Measurements from ENCODE around the gene RESF1. TPM values are rescaled to one million over a fixed set of nuclear protein-coding genes. Genes with fewer than 3 reads are reported as not detected.

RESF1 gene
- total and polyA plus RNA-seq, 2 of the 13 experiments (the other 11 are each of a cell fraction or from before 2014, with no cell fraction given) = 7.9 to 16.8 TPM

DNA sequence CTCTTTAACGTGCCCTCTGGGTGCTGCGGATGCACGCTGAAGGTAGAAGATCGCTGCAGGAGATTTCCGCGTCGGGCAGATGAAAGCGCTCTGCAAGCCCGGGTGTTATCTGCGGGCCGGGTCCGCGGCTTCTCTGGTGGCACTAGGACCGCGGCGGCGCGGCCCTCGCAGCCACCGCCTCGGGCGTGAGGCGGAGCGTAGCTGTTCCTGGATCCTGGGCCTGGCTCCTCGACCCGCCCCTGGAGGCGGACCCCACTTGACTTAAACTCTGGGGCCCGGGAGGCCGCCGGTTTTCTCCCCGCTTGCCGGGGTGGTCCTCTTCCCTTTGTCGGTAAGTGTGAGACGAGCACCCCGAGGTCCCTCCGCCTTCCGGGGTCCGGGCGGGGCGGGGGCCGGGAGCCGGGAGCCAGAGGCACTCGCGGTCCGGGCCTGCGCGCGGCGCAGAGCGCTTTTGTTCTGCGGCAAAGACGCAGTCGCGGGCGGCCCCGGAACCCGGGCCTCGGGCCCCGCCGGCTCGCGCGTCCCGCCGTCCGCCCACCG lies at the start of gene RESF1 (continued):
- TF ChIP-seq, protein P1, sequence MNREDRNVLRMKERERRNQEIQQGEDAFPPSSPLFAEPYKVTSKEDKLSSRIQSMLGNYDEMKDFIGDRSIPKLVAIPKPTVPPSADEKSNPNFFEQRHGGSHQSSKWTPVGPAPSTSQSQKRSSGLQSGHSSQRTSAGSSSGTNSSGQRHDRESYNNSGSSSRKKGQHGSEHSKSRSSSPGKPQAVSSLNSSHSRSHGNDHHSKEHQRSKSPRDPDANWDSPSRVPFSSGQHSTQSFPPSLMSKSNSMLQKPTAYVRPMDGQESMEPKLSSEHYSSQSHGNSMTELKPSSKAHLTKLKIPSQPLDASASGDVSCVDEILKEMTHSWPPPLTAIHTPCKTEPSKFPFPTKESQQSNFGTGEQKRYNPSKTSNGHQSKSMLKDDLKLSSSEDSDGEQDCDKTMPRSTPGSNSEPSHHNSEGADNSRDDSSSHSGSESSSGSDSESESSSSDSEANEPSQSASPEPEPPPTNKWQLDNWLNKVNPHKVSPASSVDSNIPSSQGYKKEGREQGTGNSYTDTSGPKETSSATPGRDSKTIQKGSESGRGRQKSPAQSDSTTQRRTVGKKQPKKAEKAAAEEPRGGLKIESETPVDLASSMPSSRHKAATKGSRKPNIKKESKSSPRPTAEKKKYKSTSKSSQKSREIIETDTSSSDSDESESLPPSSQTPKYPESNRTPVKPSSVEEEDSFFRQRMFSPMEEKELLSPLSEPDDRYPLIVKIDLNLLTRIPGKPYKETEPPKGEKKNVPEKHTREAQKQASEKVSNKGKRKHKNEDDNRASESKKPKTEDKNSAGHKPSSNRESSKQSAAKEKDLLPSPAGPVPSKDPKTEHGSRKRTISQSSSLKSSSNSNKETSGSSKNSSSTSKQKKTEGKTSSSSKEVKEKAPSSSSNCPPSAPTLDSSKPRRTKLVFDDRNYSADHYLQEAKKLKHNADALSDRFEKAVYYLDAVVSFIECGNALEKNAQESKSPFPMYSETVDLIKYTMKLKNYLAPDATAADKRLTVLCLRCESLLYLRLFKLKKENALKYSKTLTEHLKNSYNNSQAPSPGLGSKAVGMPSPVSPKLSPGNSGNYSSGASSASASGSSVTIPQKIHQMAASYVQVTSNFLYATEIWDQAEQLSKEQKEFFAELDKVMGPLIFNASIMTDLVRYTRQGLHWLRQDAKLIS (CRISPR knock-in tag; IDR thresholded peaks at IDR 0.05) = no peak
- TF ChIP-seq ZNF703 (CRISPR knock-in tag; IDR thresholded peaks at IDR 0.05; ENCODE audit: borderline replicate concordance) (no peak), SOX13 (IDR thresholded peaks at IDR 0.05) (no peak), SOX13 (CRISPR knock-in tag; conservative IDR thresholded peaks at IDR 0.05 in 1 of 2, IDR thresholded peaks at IDR 0.05 in 1 of 2) (peak in 1 of 2 experiments; percentile 59; a peak in 2 of 4 replicates), MAFK (conservative IDR thresholded peaks at IDR 0.05 in 1 of 2, IDR thresholded peaks at IDR 0.05 in 1 of 2; ENCODE audit: low read length in 2 of 2) (no peak), RXRB (CRISPR knock-in tag; IDR thresholded peaks at IDR 0.05; ENCODE audit: borderline replicate concordance) (peak; percentile 65; the same call in 1 of the 2 replicates), KAT8 (CRISPR knock-in tag; IDR thresholded peaks at IDR 0.05) (peak; percentile 73; the same call in 1 of the 2 replicates), MAFF (IDR thresholded peaks at IDR 0.05; ENCODE audit: low read depth, low read length) (no peak), SPEN (CRISPR knock-in tag; IDR thresholded peaks at IDR 0.05; ENCODE audit: low read depth) (no peak), ZNF225 (CRISPR knock-in tag; IDR thresholded peaks at IDR 0.05) (no peak), RFX3 (CRISPR knock-in tag; IDR thresholded peaks at IDR 0.05) (no peak), ZEB1 (IDR thresholded peaks at IDR 0.05; ENCODE audit: insufficient replicate concordance, low read depth) (peak; percentile 56), ZNF44 (CRISPR knock-in tag; IDR thresholded peaks at IDR 0.05) (0 out of 2 replicates have a peak, but pooled peaks have one; percentile 24), KAT2B (IDR thresholded peaks at IDR 0.05; ENCODE audit: borderline replicate concordance, low read depth, low read length) (no peak), ZNF761 (CRISPR knock-in tag; conservative IDR thresholded peaks at IDR 0.05) (no peak), MZF1 (CRISPR knock-in tag; IDR thresholded peaks at IDR 0.05; ENCODE audit: borderline replicate concordance) (no peak), RBM22 (optimal IDR thresholded peaks at IDR 0.05; ENCODE audit: low read length) (no peak), MXD4 (CRISPR knock-in tag; IDR thresholded peaks at IDR 0.05) (no peak; the same call in 1 of the 2 replicates)
- TF ChIP-seq, protein P2, sequence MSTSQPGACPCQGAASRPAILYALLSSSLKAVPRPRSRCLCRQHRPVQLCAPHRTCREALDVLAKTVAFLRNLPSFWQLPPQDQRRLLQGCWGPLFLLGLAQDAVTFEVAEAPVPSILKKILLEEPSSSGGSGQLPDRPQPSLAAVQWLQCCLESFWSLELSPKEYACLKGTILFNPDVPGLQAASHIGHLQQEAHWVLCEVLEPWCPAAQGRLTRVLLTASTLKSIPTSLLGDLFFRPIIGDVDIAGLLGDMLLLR (CRISPR knock-in tag; IDR thresholded peaks at IDR 0.05) = no peak
- TF ChIP-seq, protein P3, sequence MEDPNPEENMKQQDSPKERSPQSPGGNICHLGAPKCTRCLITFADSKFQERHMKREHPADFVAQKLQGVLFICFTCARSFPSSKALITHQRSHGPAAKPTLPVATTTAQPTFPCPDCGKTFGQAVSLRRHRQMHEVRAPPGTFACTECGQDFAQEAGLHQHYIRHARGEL (CRISPR knock-in tag; IDR thresholded peaks at IDR 0.05) = no peak
- TF ChIP-seq, protein P4, sequence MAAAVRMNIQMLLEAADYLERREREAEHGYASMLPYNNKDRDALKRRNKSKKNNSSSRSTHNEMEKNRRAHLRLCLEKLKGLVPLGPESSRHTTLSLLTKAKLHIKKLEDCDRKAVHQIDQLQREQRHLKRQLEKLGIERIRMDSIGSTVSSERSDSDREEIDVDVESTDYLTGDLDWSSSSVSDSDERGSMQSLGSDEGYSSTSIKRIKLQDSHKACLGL (CRISPR knock-in tag; IDR thresholded peaks at IDR 0.05) = no peak
- TF ChIP-seq, protein P5, sequence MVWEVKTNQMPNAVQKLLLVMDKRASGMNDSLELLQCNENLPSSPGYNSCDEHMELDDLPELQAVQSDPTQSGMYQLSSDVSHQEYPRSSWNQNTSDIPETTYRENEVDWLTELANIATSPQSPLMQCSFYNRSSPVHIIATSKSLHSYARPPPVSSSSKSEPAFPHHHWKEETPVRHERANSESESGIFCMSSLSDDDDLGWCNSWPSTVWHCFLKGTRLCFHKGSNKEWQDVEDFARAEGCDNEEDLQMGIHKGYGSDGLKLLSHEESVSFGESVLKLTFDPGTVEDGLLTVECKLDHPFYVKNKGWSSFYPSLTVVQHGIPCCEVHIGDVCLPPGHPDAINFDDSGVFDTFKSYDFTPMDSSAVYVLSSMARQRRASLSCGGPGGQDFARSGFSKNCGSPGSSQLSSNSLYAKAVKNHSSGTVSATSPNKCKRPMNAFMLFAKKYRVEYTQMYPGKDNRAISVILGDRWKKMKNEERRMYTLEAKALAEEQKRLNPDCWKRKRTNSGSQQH (CRISPR knock-in tag; IDR thresholded peaks at IDR 0.05; ENCODE audit: low read depth) = no peak
- TF ChIP-seq, protein P6, sequence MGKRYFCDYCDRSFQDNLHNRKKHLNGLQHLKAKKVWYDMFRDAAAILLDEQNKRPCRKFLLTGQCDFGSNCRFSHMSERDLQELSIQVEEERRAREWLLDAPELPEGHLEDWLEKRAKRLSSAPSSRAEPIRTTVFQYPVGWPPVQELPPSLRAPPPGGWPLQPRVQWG (CRISPR knock-in tag; IDR thresholded peaks at IDR 0.05; ENCODE audit: borderline replicate concordance, low read depth) = no peak
